CD4-positive, alpha-beta T cell (primary cell): ENCODE measurements around the gene MMAB. TPM values are rescaled to one million over a fixed set of nuclear protein-coding genes. Genes with fewer than 3 reads are reported as not detected.

ENCODE experiments used
- ATAC-seq: fragments of 200-7000 bp; cut with Tn5 transposase; one replicate; pipeline ENCODE4 v1.10.0; 2022; ENCODE audit warnings: mild to moderate bottlenecking; ENCODE audit not compliant: poor library complexity
- CTCF ChIA-PET: fragments of 350-600 bp; sonication (Branson Sonifier 250); formaldehyde crosslinking; loops from one replicate; lab custom pipeline; 2021; ENCODE audit warnings: antibody characterized with exemption, inconsistent platforms; lab: Charles Lee
- POLR2A ChIA-PET: fragments of 350-600 bp; sonication (Branson Sonifier 250); formaldehyde crosslinking; loops from one replicate; lab custom pipeline; 2021; ENCODE audit warnings: antibody characterized with exemption, inconsistent platforms; lab: Charles Lee
- DNase-seq, 14 experiments: peaks; one replicate each; pipeline ENCODE4 v3.0.0-alpha.2; 2013 to 2020; ENCODE audit warnings: mixed read lengths in 2 of 14
- H3K27ac ChIP-seq, 2 donors: one replicate each; pipeline versions ENCODE4 v1.5.1 to v1.7.0; 2013; ENCODE audit warnings: low read length in 2 of 2, low read depth in 1 of 2, mild to moderate bottlenecking in 1 of 2
- H3K27me3 ChIP-seq, 2 experiments: 1 replicate in 1 of 2; 2 replicates in 1 of 2; pipeline versions ENCODE4 v1.6.1 to v1.7.0; 2013; ENCODE audit warnings: low read length in 2 of 2, control low read depth in 1 of 2, mild to moderate bottlenecking in 1 of 2, moderate library complexity in 1 of 2; ENCODE audit not compliant: insufficient read depth in 2 of 2, control insufficient read depth in 1 of 2
- H3K36me3 ChIP-seq: one replicate; pipeline ENCODE4 v1.6.1; 2013; ENCODE audit warnings: low read length, control low read depth; ENCODE audit not compliant: insufficient read depth
- H3K4me1 ChIP-seq: one replicate; pipeline ENCODE4 v1.6.1; 2013; ENCODE audit warnings: low read length, control low read depth; ENCODE audit not compliant: insufficient read depth
- H3K4me3 ChIP-seq: one replicate; pipeline ENCODE4 v1.5.1; 2013; ENCODE audit warnings: mild to moderate bottlenecking, low read length, moderate library complexity
- H3K9me3 ChIP-seq, 2 experiments: 1 replicate in 1 of 2; 2 replicates in 1 of 2; pipeline versions ENCODE4 v1.6.1 to v1.7.0; 2013; ENCODE audit warnings: low read length in 2 of 2, mild to moderate bottlenecking in 2 of 2, control low read depth in 1 of 2, moderate library complexity in 1 of 2; ENCODE audit not compliant: control insufficient read depth in 1 of 2, insufficient read depth in 1 of 2
- H3K27ac Mint-ChIP-seq: one replicate; pipeline ENCODE4 v1.8.0; 2020; ENCODE audit warnings: mixed read lengths
- H3K27me3 Mint-ChIP-seq: one replicate; pipeline ENCODE4 v1.8.0; 2021; ENCODE audit warnings: mixed read lengths
- H3K36me3 Mint-ChIP-seq: one replicate; pipeline ENCODE4 v1.8.0; 2021; ENCODE audit warnings: low read depth, mixed read lengths
- H3K4me1 Mint-ChIP-seq: one replicate; pipeline ENCODE4 v1.8.0; 2021; ENCODE audit warnings: low read depth, mixed read lengths
- H3K4me3 Mint-ChIP-seq: one replicate; pipeline ENCODE4 v1.8.0; 2020; ENCODE audit warnings: mild to moderate bottlenecking, mixed read lengths
- H3K9me3 Mint-ChIP-seq: one replicate; pipeline ENCODE4 v1.8.0; 2020; ENCODE audit warnings: mixed read lengths
- CTCF ChIP-seq: fragments of 200-600 bp; IDR thresholded peaks from one replicate; pipeline ENCODE4 v1.8.0; 2022; ENCODE audit warnings: antibody characterized with exemption, mild to moderate bottlenecking
- intact Hi-C, 2 experiments: fragments of 100-400 bp; cut with DNase I in 1 of 2; cut with micrococcal nuclease in 1 of 2; formaldehyde crosslinking; loops; one replicate each; pipeline versions ENCODE4 v1.15.1 to v1.9.0; 2023 to 2025; cut with DNase I, micrococcal nuclease
- total RNA-seq, 174 experiments: library from RNA in 2 of 174; stranded (reverse) in 2 of 174; gene quantifications; one replicate each; pipeline ENCODE4 v1.2.3 and lab custom pipeline; 2021 to 2026

MMAB gene
- total RNA-seq, 2 experiments from 2014 or later, result 8.6 to 9.2 TPM

- Histone ChIP-seq H3K27ac (no peak overlapping the region), H3K36me3 (peaks cover 25% of the 10 kb centered on the region), H3K4me1 (peaks cover 8% of the 10 kb centered on the region), H3K27me3 (no peaks in the 10 kb centered on the region), H3K9me3 (peaks cover 0 to 8% of the 10 kb centered on the region in 2 experiments), H3K4me3 (no peak overlapping the region)
- intact Hi-C loops, result no loop called here
- DNase-seq, result no peak
- Mint-ChIP-seq H3K36me3 (peaks cover 66% of the 10 kb centered on the region), H3K4me1 (peaks cover 7% of the 10 kb centered on the region), H3K9me3 (no peaks in the 10 kb centered on the region), H3K4me3 (no peak overlapping the region), H3K27me3 (no peaks in the 10 kb centered on the region), H3K27ac (no peak overlapping the region)
- no peak for TF ChIP-seq CTCF
- no peak for ATAC-seq
- POLR2A ChIA-PET, result no interaction called here
- CTCF ChIA-PET, result no interaction called here
Observed at GRCh38 chr12:109567967-109568366, 5.3 kb downstream of the MMAB start.

GRCh38 chr12:109567296-109567695, 6.0 kb downstream of the MMAB start:
- intact Hi-C loops, result no loop called here
- DNase-seq, result no peak
- H3K9me3 Mint-ChIP-seq, result no peaks in the 10 kb centered on the region
- H3K4me3 Mint-ChIP-seq, result no peak overlapping the region
- Histone ChIP-seq H3K36me3 (peaks cover 25% of the 10 kb centered on the region), H3K4me3 (no peak overlapping the region), H3K27me3 (no peaks in the 10 kb centered on the region), H3K9me3 (peaks cover 0 to 14% of the 10 kb centered on the region in 2 experiments), H3K4me1 (peaks cover 1% of the 10 kb centered on the region), H3K27ac (no peak overlapping the region)
- no peaks in the 10 kb centered on the region for H3K27me3 Mint-ChIP-seq
- ChIA-PET CTCF (no interaction called here), POLR2A (no interaction called here)
- H3K4me1 Mint-ChIP-seq, result no peaks in the 10 kb centered on the region
- H3K36me3 Mint-ChIP-seq, result peaks cover 64% of the 10 kb centered on the region
- no peak for TF ChIP-seq CTCF
- no peak overlapping the region for H3K27ac Mint-ChIP-seq
- ATAC-seq, result no peak

GRCh38 chr12:109566424-109566823, 6.9 kb downstream of the MMAB start:
- intact Hi-C loops, result no loop called here
- no peak for DNase-seq
- no peaks in the 10 kb centered on the region for H3K4me1 Mint-ChIP-seq
- H3K4me3 Mint-ChIP-seq, result no peak overlapping the region
- no peak overlapping the region for H3K27ac Mint-ChIP-seq
- peaks cover 25% of the 10 kb centered on the region for H3K36me3 ChIP-seq
- CTCF ChIA-PET, result no interaction called here
- no peaks in the 10 kb centered on the region for H3K9me3 Mint-ChIP-seq
- H3K36me3 Mint-ChIP-seq, result peaks cover 67% of the 10 kb centered on the region
- H3K4me3 ChIP-seq, result no peak overlapping the region
- H3K9me3 ChIP-seq, result peaks cover 0 to 23% of the 10 kb centered on the region in 2 experiments
- ATAC-seq, result no peak
- H3K27me3 ChIP-seq, result no peaks in the 10 kb centered on the region
- H3K4me1 ChIP-seq, result no peaks in the 10 kb centered on the region
- no peaks in the 10 kb centered on the region for H3K27me3 Mint-ChIP-seq
- no peak overlapping the region for H3K27ac ChIP-seq
- POLR2A ChIA-PET, result no interaction called here
- TF ChIP-seq CTCF, result no peak
